Measurements from ENCODE around the gene GARIN3. TPM values are rescaled to one million over a fixed set of nuclear protein-coding genes. Genes with fewer than 3 reads are reported as not detected.

The GARIN3 gene
- total RNA-seq, 3 donors from 2014 or later, result not detected

DNA sequence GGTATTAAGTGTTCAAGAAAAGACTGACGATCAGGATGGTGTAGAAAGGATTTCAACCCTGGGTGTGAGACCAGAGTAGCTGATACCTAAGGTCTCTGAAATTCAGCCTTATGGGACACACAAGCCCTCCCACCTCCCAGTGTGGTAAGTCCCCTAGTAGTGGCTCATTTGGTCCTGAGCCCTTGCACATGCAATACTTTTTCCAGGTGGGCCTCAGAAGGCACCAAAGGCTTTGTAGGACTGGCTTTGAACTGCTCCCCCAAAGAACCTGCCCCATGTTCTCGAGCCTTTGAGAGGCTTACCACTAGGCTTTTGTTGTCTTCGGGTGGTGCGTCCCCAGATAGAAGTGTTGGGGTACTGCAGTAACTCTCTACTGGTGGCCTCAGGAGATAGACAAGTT, 803 bp downstream of the GARIN3 start:
- intact Hi-C loops (cut with DNase I; ENCODE audit: low total_unique reads), result no loop called here
- H3K4me1 ChIP-seq, result no peaks in the 10 kb centered on the region
- peaks cover 0 to 12% of the 10 kb centered on the region in 2 donors for H3K27me3 ChIP-seq
- no peaks in the 10 kb centered on the region for H3K9me3 ChIP-seq
- TF ChIP-seq POLR2A (IDR thresholded peaks at IDR 0.05), result no peak
- TF ChIP-seq POLR2AphosphoS5 (IDR thresholded peaks at IDR 0.05), result no peak
- TF ChIP-seq, protein P1, sequence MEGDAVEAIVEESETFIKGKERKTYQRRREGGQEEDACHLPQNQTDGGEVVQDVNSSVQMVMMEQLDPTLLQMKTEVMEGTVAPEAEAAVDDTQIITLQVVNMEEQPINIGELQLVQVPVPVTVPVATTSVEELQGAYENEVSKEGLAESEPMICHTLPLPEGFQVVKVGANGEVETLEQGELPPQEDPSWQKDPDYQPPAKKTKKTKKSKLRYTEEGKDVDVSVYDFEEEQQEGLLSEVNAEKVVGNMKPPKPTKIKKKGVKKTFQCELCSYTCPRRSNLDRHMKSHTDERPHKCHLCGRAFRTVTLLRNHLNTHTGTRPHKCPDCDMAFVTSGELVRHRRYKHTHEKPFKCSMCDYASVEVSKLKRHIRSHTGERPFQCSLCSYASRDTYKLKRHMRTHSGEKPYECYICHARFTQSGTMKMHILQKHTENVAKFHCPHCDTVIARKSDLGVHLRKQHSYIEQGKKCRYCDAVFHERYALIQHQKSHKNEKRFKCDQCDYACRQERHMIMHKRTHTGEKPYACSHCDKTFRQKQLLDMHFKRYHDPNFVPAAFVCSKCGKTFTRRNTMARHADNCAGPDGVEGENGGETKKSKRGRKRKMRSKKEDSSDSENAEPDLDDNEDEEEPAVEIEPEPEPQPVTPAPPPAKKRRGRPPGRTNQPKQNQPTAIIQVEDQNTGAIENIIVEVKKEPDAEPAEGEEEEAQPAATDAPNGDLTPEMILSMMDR (IDR thresholded peaks at IDR 0.05), result no peak
- no peak for DNase-seq (ENCODE audit: low spot score in 2 of 2)
- no peaks in the 10 kb centered on the region for H3K36me3 ChIP-seq
- H3K27ac ChIP-seq, result no peak overlapping the region
- H3K4me3 ChIP-seq, result no peak overlapping the region

DNA sequence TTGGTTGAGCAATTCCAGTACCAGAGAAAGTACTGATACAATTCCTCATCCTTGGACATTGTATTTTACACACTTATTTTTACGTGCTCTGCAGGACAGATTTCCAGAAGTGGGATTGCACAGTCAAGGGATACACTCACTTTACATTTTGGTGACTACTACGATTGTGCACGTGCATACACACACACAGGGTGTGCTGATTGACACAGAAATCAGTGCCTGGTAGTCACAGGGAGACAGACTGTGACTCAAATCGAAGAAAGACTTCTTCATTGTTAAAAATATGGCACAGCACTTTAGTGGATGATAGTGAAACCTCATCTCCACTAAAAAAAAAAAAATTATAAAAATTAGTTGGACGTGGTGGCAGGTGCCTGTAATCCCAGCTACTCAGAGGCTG, 1.5 kb downstream of the GARIN3 start:
- intact Hi-C loops (cut with DNase I; ENCODE audit: low total_unique reads), result no loop called here
- H3K9me3 ChIP-seq, result no peaks in the 10 kb centered on the region

DNA sequence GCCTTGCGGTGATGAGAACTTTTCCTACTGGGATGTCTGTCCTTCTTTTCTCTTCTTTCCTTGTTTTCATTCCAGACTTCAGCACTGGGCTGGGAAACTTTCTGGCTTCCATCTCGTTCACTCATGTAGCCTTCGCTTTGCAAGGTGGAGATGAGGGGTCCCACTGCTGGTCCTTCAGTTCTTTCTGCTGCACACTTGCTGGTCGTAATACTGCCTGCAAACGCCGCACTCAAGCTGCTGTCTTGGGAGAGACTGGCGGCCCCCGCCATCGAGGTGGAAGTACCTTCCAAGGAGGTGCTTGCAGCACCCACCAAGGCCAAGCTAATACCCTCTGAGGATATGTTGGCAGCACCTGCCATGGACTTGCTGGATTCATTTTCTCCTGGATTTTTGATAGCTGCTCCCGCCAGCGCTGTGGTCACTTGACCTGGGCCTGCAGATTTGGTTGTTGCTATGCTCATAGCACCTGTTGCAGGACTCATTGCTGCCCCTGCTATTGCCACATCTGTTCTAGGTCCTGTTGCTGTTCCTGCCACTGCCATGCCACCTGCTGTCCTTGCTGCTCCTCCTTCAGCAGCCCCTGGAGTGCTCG, 3.0 kb downstream of the GARIN3 start:
- TF ChIP-seq POLR2AphosphoS5 (IDR thresholded peaks at IDR 0.05) (no peak), POLR2A (IDR thresholded peaks at IDR 0.05) (no peak)
- TF ChIP-seq, protein P1 (IDR thresholded peaks at IDR 0.05), result no peak
- intact Hi-C loops (cut with DNase I; ENCODE audit: low total_unique reads), result no loop called here
- DNase-seq (ENCODE audit: low spot score in 2 of 2), result no peak

More for the DNA sequence above, 1.5 kb downstream of the GARIN3 start:
- no peak overlapping the region for H3K27ac ChIP-seq
- no peak for DNase-seq (ENCODE audit: low spot score in 2 of 2)
- H3K4me3 ChIP-seq, result no peak overlapping the region
- H3K27me3 ChIP-seq, result peaks cover 0 to 12% of the 10 kb centered on the region in 2 donors
- TF ChIP-seq POLR2AphosphoS5 (IDR thresholded peaks at IDR 0.05), result no peak
- H3K36me3 ChIP-seq, result no peaks in the 10 kb centered on the region
- H3K4me1 ChIP-seq, result no peaks in the 10 kb centered on the region

DNA sequence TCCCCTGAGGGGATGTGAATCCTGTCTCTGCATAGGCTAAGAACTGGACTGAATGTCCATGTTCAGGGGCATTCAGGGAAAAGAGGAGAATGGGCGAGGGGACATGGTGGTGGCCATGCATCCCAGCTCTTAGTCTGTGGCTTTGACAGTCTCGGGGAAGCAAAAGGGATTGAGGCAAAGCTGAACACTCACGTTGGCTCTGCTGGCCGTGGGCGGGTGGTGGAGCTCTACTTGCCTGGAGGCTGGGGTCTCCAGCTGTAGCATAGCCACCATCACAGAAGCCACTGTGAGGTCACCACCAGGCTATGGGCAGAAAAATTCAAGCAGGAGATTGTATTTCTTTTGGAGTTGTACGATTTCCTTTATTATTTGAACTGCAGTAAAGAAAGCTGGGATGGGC, 4.1 kb downstream of the GARIN3 start:
- intact Hi-C loops (cut with DNase I; ENCODE audit: low total_unique reads), result no loop called here
- no peaks in the 10 kb centered on the region for H3K4me1 ChIP-seq
- no peak overlapping the region for H3K4me3 ChIP-seq
- no peaks in the 10 kb centered on the region for H3K36me3 ChIP-seq
- TF ChIP-seq POLR2AphosphoS5 (IDR thresholded peaks at IDR 0.05) (no peak), POLR2A (IDR thresholded peaks at IDR 0.05) (no peak)
- TF ChIP-seq, protein P1 (IDR thresholded peaks at IDR 0.05), result no peak
- no peaks in the 10 kb centered on the region for H3K9me3 ChIP-seq
- no peak for DNase-seq (ENCODE audit: low spot score in 2 of 2)
- peaks cover 0 to 12% of the 10 kb centered on the region in 2 donors for H3K27me3 ChIP-seq
- no peak overlapping the region for H3K27ac ChIP-seq

More for the DNA sequence above, 3.0 kb downstream of the GARIN3 start:
- Histone ChIP-seq H3K4me3 (no peak overlapping the region), H3K4me1 (no peaks in the 10 kb centered on the region), H3K27me3 (peaks cover 0 to 12% of the 10 kb centered on the region in 2 donors), H3K36me3 (no peaks in the 10 kb centered on the region), H3K9me3 (no peaks in the 10 kb centered on the region), H3K27ac (no peak overlapping the region)

DNA sequence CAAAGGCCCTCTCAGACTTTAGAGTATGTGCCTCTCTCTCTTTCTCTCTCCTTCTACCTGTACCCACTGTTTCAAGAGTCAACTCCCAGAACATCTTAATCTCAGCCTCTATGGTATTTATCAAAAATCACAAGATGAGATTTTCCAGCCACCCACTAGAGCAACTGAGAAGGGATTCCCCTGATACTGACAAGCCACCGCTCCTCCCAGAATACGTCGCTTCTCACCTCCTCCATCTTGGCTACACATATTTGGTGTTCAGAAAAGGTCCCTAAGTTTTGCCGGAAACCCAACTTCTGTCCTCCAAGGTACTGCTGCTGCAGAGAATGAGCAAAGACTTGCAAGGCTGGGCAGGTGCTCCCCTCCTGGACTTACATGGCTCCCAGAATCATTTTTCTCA, 6.1 kb downstream of the GARIN3 start:
- no peak overlapping the region for H3K4me3 ChIP-seq
- DNase-seq (ENCODE audit: low spot score in 2 of 2), result no peak
- TF ChIP-seq, protein P1 (IDR thresholded peaks at IDR 0.05), result no peak
- TF ChIP-seq POLR2A (IDR thresholded peaks at IDR 0.05) (no peak), POLR2AphosphoS5 (IDR thresholded peaks at IDR 0.05) (no peak)
- H3K27me3 ChIP-seq, result peaks cover 0 to 6% of the 10 kb centered on the region in 2 donors
- H3K9me3 ChIP-seq, result no peaks in the 10 kb centered on the region
- no peaks in the 10 kb centered on the region for H3K4me1 ChIP-seq
- H3K36me3 ChIP-seq, result no peaks in the 10 kb centered on the region
- intact Hi-C loops (cut with DNase I; ENCODE audit: low total_unique reads), result no loop called here
- no peak overlapping the region for H3K27ac ChIP-seq
